Measurements from ENCODE around the gene TFEB. TPM values are rescaled to one million over a fixed set of nuclear protein-coding genes. Genes with fewer than 3 reads are reported as not detected.
A peak's percentile ranks its signal among the peaks of the same experiment; 100 is the strongest.

Gene TFEB
- total RNA-seq, 1 donor from 2014 or later, result 37.8 TPM

- Histone ChIP-seq H3K9me3 (no peaks in the 10 kb centered on the region), H3K4me3 (peak overlapping the region in 1 of 2 donors; percentile 7), H3K4me1 (peaks cover 55% of the 10 kb centered on the region), H3K27me3 (no peaks in the 10 kb centered on the region), H3K27ac (peak overlapping the region; percentile 51), H3K36me3 (no peaks in the 10 kb centered on the region)
- intact Hi-C loops (cut with DNase I), result no loop called here
- TF ChIP-seq POLR2A (IDR thresholded peaks at IDR 0.05) (no peak), CTCF (IDR thresholded peaks at IDR 0.05) (no peak), POLR2AphosphoS5 (IDR thresholded peaks at IDR 0.05; ENCODE audit: insufficient read depth in 1 of 2, low read depth in 1 of 2) (no peak)
- no peak for DNase-seq (ENCODE audit: extremely low spot score in 2 of 2)
These were observed 12.4 kb downstream of the TFEB start for GRCh38 chr6:41722969-41723529.

GRCh38 chr6:41721414-41721813 lies 14.0 kb downstream of the TFEB start:
- DNase-seq (ENCODE audit: extremely low spot score in 2 of 2), result no peak
- Histone ChIP-seq H3K36me3 (no peaks in the 10 kb centered on the region), H3K9me3 (no peaks in the 10 kb centered on the region), H3K27me3 (no peaks in the 10 kb centered on the region), H3K4me1 (peaks cover 63% of the 10 kb centered on the region), H3K27ac (no peak overlapping the region), H3K4me3 (no peak overlapping the region)
- intact Hi-C loops (cut with DNase I), result no loop called here
- TF ChIP-seq POLR2A (IDR thresholded peaks at IDR 0.05), result no peak
- TF ChIP-seq POLR2AphosphoS5 (IDR thresholded peaks at IDR 0.05; ENCODE audit: insufficient read depth in 1 of 2, low read depth in 1 of 2), result no peak
- TF ChIP-seq CTCF (IDR thresholded peaks at IDR 0.05), result no peak

- Histone ChIP-seq H3K4me3 (no peak overlapping the region), H3K4me1 (peaks cover 67% of the 10 kb centered on the region), H3K9me3 (no peaks in the 10 kb centered on the region), H3K36me3 (no peaks in the 10 kb centered on the region), H3K27me3 (no peaks in the 10 kb centered on the region), H3K27ac (no peak overlapping the region)
- intact Hi-C loops (cut with DNase I), result no loop called here
- no peak for TF ChIP-seq CTCF (IDR thresholded peaks at IDR 0.05)
- TF ChIP-seq POLR2A (IDR thresholded peaks at IDR 0.05), result no peak
- TF ChIP-seq POLR2AphosphoS5 (IDR thresholded peaks at IDR 0.05; ENCODE audit: insufficient read depth in 1 of 2, low read depth in 1 of 2), result no peak
- no peak for DNase-seq (ENCODE audit: extremely low spot score in 2 of 2)
These were observed 14.6 kb downstream of the TFEB start for GRCh38 chr6:41720783-41721182.

GRCh38 chr6:41720262-41720620 lies 15.2 kb downstream of the TFEB start:
- peaks cover 64% of the 10 kb centered on the region for H3K4me1 ChIP-seq

More at GRCh38 chr6:41720262-41720620, 15.2 kb downstream of the TFEB start:
- no peak for DNase-seq (ENCODE audit: extremely low spot score in 2 of 2)
- Histone ChIP-seq H3K27me3 (no peaks in the 10 kb centered on the region), H3K27ac (no peak overlapping the region), H3K36me3 (no peaks in the 10 kb centered on the region), H3K9me3 (no peaks in the 10 kb centered on the region), H3K4me3 (no peak overlapping the region)
- intact Hi-C loops (cut with DNase I), result no loop called here
- TF ChIP-seq POLR2A (IDR thresholded peaks at IDR 0.05), result no peak
- TF ChIP-seq POLR2AphosphoS5 (IDR thresholded peaks at IDR 0.05; ENCODE audit: insufficient read depth in 1 of 2, low read depth in 1 of 2), result no peak
- TF ChIP-seq CTCF (IDR thresholded peaks at IDR 0.05), result no peak
